ENCODE results near the gene TMF1.

TMF1 gene

GRCh38 chr3:69012100-69012799, 39.9 kb downstream of the TMF1 start:
- peak overlapping the region; percentile 77 for H3K4me3 ChIP-seq (ENCODE audit: low read depth, low read length)
- peaks cover 3% of the 10 kb centered on the region; the same call in 1 of the 2 replicates for H3K27me3 ChIP-seq (ENCODE audit: control insufficient read depth, insufficient read depth, low read length)
- peaks cover 62% of the 10 kb centered on the region for H3K4me1 ChIP-seq (ENCODE audit: control insufficient read depth, insufficient read depth, low read length)
- H3K27ac ChIP-seq (ENCODE audit: low read depth, low read length), result peak overlapping the region; percentile 87
- H3K36me3 ChIP-seq (ENCODE audit: control insufficient read depth, insufficient read depth, low read length), result peaks cover 18% of the 10 kb centered on the region
- H3K9ac ChIP-seq (ENCODE audit: low read depth, low read length), result peak overlapping the region; percentile 87
- no peaks in the 10 kb centered on the region for H3K9me3 ChIP-seq (ENCODE audit: control insufficient read depth, insufficient read depth, low read length)

- Histone ChIP-seq H3K9ac (ENCODE audit: low read depth, low read length) (no peak overlapping the region), H3K27ac (ENCODE audit: low read depth, low read length) (peak overlapping the region; percentile 96), H3K27me3 (ENCODE audit: control insufficient read depth, insufficient read depth, low read length) (peaks cover 3% of the 10 kb centered on the region; the same call in 1 of the 2 replicates), H3K4me3 (ENCODE audit: low read depth, low read length) (0 out of 2 replicates have a peak overlapping the region, but pooled peaks have one; percentile 77), H3K36me3 (ENCODE audit: control insufficient read depth, insufficient read depth, low read length) (peaks cover 28% of the 10 kb centered on the region), H3K9me3 (ENCODE audit: control insufficient read depth, insufficient read depth, low read length) (no peaks in the 10 kb centered on the region), H3K4me1 (ENCODE audit: control insufficient read depth, insufficient read depth, low read length) (peaks cover 62% of the 10 kb centered on the region)
Observed at GRCh38 chr3:69011096-69011730, 40.9 kb downstream of the TMF1 start.

DNA sequence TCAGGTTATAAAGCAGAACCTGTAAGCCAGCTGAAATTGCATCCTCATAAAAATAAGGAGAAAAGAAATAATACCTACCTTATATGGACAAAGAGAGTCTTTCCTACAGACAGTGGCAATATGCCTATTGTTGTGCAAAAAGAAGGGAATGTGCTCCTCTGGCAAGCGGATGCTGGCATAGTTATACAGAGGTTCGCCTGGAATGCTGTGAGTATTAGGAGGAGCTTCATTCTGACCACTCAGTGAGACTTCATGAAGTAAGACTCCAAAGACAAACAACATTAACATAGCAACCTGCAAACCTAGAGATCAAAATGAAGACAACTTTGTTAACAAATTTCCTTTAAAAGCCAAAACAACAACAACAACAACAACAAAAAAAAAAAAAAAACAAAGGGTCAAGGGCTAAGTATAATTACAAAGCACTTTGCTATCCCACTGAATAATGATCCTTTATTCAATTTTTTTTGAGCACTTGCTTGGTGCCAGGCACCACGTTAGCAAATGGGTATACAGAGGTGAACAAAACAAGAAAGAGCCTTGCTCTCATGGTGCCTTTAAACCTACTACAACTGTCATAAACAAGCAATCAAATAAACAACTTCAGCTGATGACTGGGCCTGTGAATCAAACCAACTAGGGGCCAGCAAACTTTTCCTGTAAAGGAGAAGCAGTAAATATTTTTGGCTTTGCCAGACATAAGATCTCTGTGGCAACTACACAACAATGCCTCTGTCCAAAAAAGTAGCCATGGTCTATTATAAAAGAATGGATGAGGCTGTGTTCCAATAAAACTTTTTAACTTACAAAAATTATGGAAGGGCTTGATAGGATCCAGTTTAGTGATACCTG, 42.3 kb downstream of the TMF1 start:
- Histone ChIP-seq H3K4me1 (ENCODE audit: control insufficient read depth, insufficient read depth, low read length) (peaks cover 56% of the 10 kb centered on the region), H3K9me3 (ENCODE audit: control insufficient read depth, insufficient read depth, low read length) (no peaks in the 10 kb centered on the region), H3K4me3 (ENCODE audit: low read depth, low read length) (0 out of 2 replicates have a peak overlapping the region, but pooled peaks have one; percentile 12), H3K36me3 (ENCODE audit: control insufficient read depth, insufficient read depth, low read length) (peaks cover 41% of the 10 kb centered on the region), H3K27ac (ENCODE audit: low read depth, low read length) (peak overlapping the region; percentile 96), H3K27me3 (ENCODE audit: control insufficient read depth, insufficient read depth, low read length) (peaks cover 3% of the 10 kb centered on the region; the same call in 1 of the 2 replicates), H3K9ac (ENCODE audit: low read depth, low read length) (peak overlapping the region; percentile 54)

- H3K4me1 ChIP-seq (ENCODE audit: control insufficient read depth, insufficient read depth, low read length), result peaks cover 48% of the 10 kb centered on the region
- 0 out of 2 replicates have a peak overlapping the region, but pooled peaks have one; percentile 12 for H3K4me3 ChIP-seq (ENCODE audit: low read depth, low read length)
- peaks cover 45% of the 10 kb centered on the region for H3K36me3 ChIP-seq (ENCODE audit: control insufficient read depth, insufficient read depth, low read length)
- H3K9ac ChIP-seq (ENCODE audit: low read depth, low read length), result peak overlapping the region; percentile 54
- no peaks in the 10 kb centered on the region for H3K9me3 ChIP-seq (ENCODE audit: control insufficient read depth, insufficient read depth, low read length)
- peak overlapping the region; percentile 96 for H3K27ac ChIP-seq (ENCODE audit: low read depth, low read length)
- no peaks in the 10 kb centered on the region for H3K27me3 ChIP-seq (ENCODE audit: control insufficient read depth, insufficient read depth, low read length)
Observed at GRCh38 chr3:69008980-69009379, 43.2 kb downstream of the TMF1 start.

DNA sequence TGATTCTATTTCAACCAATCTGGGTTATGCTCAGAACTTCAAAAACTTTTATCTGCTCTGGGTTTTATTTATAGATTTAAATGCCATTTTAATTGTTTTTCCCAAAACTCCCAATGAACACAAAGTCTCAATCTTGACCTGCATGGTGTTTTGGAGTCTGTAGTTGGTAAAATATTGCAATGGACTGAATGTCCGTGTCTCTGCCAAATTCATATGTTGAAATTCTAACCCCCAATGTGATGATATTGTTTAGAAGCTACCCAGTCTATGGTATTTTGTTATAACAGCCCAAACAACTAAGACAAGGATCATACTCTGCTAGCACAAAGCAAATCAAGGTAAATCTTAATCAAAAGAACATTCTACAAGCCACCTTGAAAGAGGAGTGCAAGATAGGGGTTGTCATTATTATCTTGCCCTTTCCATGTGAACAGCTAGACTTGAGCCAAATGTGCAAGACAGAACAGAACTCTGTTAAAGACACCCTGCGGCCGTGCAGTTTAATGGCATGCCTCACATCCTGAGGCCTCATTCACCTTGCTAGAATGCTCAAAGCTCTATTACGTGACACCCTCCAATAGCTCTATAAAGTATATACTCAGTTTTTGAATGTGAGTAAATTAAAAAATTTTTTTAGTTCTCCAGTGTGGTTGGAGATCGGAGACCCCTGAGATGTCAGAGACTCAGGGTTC, 46.2 kb downstream of the TMF1 start:
- H3K4me3 ChIP-seq (ENCODE audit: low read depth, low read length), result no peak overlapping the region
- H3K27me3 ChIP-seq (ENCODE audit: control insufficient read depth, insufficient read depth, low read length), result no peaks in the 10 kb centered on the region
- peaks cover 28% of the 10 kb centered on the region for H3K4me1 ChIP-seq (ENCODE audit: control insufficient read depth, insufficient read depth, low read length)
- no peak overlapping the region for H3K27ac ChIP-seq (ENCODE audit: low read depth, low read length)
- no peaks in the 10 kb centered on the region for H3K9me3 ChIP-seq (ENCODE audit: control insufficient read depth, insufficient read depth, low read length)
- peaks cover 70% of the 10 kb centered on the region for H3K36me3 ChIP-seq (ENCODE audit: control insufficient read depth, insufficient read depth, low read length)
- no peak overlapping the region for H3K9ac ChIP-seq (ENCODE audit: low read depth, low read length)

- H3K9ac ChIP-seq (ENCODE audit: low read depth, low read length), result no peak overlapping the region
- H3K4me3 ChIP-seq (ENCODE audit: low read depth, low read length), result no peak overlapping the region
- peaks cover 70% of the 10 kb centered on the region for H3K36me3 ChIP-seq (ENCODE audit: control insufficient read depth, insufficient read depth, low read length)
- H3K27me3 ChIP-seq (ENCODE audit: control insufficient read depth, insufficient read depth, low read length), result no peaks in the 10 kb centered on the region
- H3K9me3 ChIP-seq (ENCODE audit: control insufficient read depth, insufficient read depth, low read length), result no peaks in the 10 kb centered on the region
- H3K27ac ChIP-seq (ENCODE audit: low read depth, low read length), result no peak overlapping the region
- H3K4me1 ChIP-seq (ENCODE audit: control insufficient read depth, insufficient read depth, low read length), result peaks cover 21% of the 10 kb centered on the region
Observed at GRCh38 chr3:69005071-69005790, 46.9 kb downstream of the TMF1 start.

DNA sequence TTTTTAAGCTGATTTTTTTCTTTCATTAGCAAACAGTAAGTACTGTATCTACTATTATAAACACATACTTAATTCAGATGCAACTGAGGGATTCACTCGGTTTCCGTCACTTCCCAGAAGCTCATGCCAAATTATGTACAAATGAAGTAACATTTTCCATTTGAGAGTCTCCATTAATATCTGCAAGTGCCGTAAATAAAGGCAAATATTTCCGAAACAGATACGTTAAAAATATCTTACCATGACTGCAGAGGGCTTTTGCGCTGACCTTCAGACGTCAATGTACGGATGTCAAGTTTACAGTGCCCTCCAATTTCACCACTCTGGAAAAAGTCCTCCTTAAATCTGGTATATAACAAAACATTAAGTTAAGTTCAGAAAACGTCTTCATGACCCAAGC, 48.0 kb downstream of the TMF1 start:
- Histone ChIP-seq H3K27ac (ENCODE audit: low read depth, low read length) (no peak overlapping the region), H3K9me3 (ENCODE audit: control insufficient read depth, insufficient read depth, low read length) (no peaks in the 10 kb centered on the region), H3K4me3 (ENCODE audit: low read depth, low read length) (no peak overlapping the region), H3K27me3 (ENCODE audit: control insufficient read depth, insufficient read depth, low read length) (no peaks in the 10 kb centered on the region), H3K4me1 (ENCODE audit: control insufficient read depth, insufficient read depth, low read length) (peaks cover 12% of the 10 kb centered on the region), H3K36me3 (ENCODE audit: control insufficient read depth, insufficient read depth, low read length) (peaks cover 75% of the 10 kb centered on the region), H3K9ac (ENCODE audit: low read depth, low read length) (no peak overlapping the region)

- no peak overlapping the region for H3K4me3 ChIP-seq (ENCODE audit: low read depth, low read length)
- H3K9me3 ChIP-seq (ENCODE audit: control insufficient read depth, insufficient read depth, low read length), result no peaks in the 10 kb centered on the region
- no peak overlapping the region for H3K9ac ChIP-seq (ENCODE audit: low read depth, low read length)
- peaks cover 68% of the 10 kb centered on the region for H3K36me3 ChIP-seq (ENCODE audit: control insufficient read depth, insufficient read depth, low read length)
- no peaks in the 10 kb centered on the region for H3K27me3 ChIP-seq (ENCODE audit: control insufficient read depth, insufficient read depth, low read length)
- no peak overlapping the region for H3K27ac ChIP-seq (ENCODE audit: low read depth, low read length)
- no peaks in the 10 kb centered on the region for H3K4me1 ChIP-seq (ENCODE audit: control insufficient read depth, insufficient read depth, low read length)
Observed at GRCh38 chr3:68999605-69000004, 52.5 kb downstream of the TMF1 start.

DNA sequence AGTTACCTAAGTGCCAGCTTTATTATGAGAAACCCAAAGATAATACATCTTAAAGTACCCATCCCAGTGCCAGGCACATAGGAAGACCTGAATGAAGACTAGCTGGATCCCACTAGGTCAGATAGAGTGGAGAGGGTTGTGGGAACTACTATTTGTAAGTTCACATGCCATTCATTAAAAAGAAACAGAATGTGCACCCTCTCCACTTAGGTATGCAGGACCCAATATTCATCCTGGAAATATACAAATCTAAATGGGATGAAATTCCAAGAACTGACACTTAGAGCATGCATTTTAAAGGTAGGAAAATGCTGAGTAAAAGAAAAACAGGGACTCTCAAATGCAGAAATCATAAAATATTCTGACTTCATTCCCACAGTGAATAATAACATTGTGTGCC, 53.0 kb downstream of the TMF1 start:
- no peaks in the 10 kb centered on the region for H3K27me3 ChIP-seq (ENCODE audit: control insufficient read depth, insufficient read depth, low read length)
- peaks cover 70% of the 10 kb centered on the region for H3K36me3 ChIP-seq (ENCODE audit: control insufficient read depth, insufficient read depth, low read length)
- H3K27ac ChIP-seq (ENCODE audit: low read depth, low read length), result no peak overlapping the region
- H3K9me3 ChIP-seq (ENCODE audit: control insufficient read depth, insufficient read depth, low read length), result no peaks in the 10 kb centered on the region
- no peaks in the 10 kb centered on the region for H3K4me1 ChIP-seq (ENCODE audit: control insufficient read depth, insufficient read depth, low read length)
- H3K9ac ChIP-seq (ENCODE audit: low read depth, low read length), result no peak overlapping the region
- H3K4me3 ChIP-seq (ENCODE audit: low read depth, low read length), result no peak overlapping the region

- H3K4me3 ChIP-seq (ENCODE audit: low read depth, low read length), result no peak overlapping the region
- H3K27ac ChIP-seq (ENCODE audit: low read depth, low read length), result no peak overlapping the region
- no peaks in the 10 kb centered on the region for H3K27me3 ChIP-seq (ENCODE audit: control insufficient read depth, insufficient read depth, low read length)
- no peaks in the 10 kb centered on the region for H3K4me1 ChIP-seq (ENCODE audit: control insufficient read depth, insufficient read depth, low read length)
- H3K9ac ChIP-seq (ENCODE audit: low read depth, low read length), result no peak overlapping the region
- no peaks in the 10 kb centered on the region for H3K9me3 ChIP-seq (ENCODE audit: control insufficient read depth, insufficient read depth, low read length)
- peaks cover 61% of the 10 kb centered on the region for H3K36me3 ChIP-seq (ENCODE audit: control insufficient read depth, insufficient read depth, low read length)
Observed at GRCh38 chr3:68997887-68998286, 54.2 kb downstream of the TMF1 start.
